Osteocyte (in vitro differentiated cells): Measurements from ENCODE around the gene SMIM20. TPM values are rescaled to one million over a fixed set of nuclear protein-coding genes. Genes with fewer than 3 reads are reported as not detected.

Source experiments
- DNase-seq: peaks from one replicate; pipeline ENCODE4 v3.0.0; 2021; ENCODE audit warnings: mixed read lengths; ENCODE audit not compliant: unreplicated experiment; ENCODE audit errors: extremely low spot score
- H3K27ac Mint-ChIP-seq: one replicate; pipeline ENCODE4 v1.8.0; 2021; ENCODE audit warnings: mild to moderate bottlenecking, mixed read lengths; ENCODE audit not compliant: unreplicated experiment
- H3K27me3 Mint-ChIP-seq: one replicate; pipeline ENCODE4 v1.8.0; 2021; ENCODE audit warnings: mixed read lengths; ENCODE audit not compliant: unreplicated experiment
- H3K36me3 Mint-ChIP-seq: one replicate; pipeline ENCODE4 v1.8.0; 2021; ENCODE audit warnings: mixed read lengths; ENCODE audit not compliant: unreplicated experiment
- H3K4me1 Mint-ChIP-seq: one replicate; pipeline ENCODE4 v1.8.0; 2021; ENCODE audit warnings: mixed read lengths; ENCODE audit not compliant: unreplicated experiment
- H3K4me3 Mint-ChIP-seq: one replicate; pipeline ENCODE4 v1.8.0; 2021; ENCODE audit warnings: mild to moderate bottlenecking, moderate library complexity, mixed read lengths; ENCODE audit not compliant: unreplicated experiment
- H3K9me3 Mint-ChIP-seq: one replicate; pipeline ENCODE4 v1.8.0; 2021; ENCODE audit warnings: mixed read lengths; ENCODE audit not compliant: unreplicated experiment
- CTCF ChIP-seq: fragments of 200-600 bp; sonication (generic); IDR thresholded peaks from 2 replicates; pipeline ENCODE4 v1.5.0; 2021; ENCODE audit warnings: antibody characterized with exemption, mild to moderate bottlenecking, moderate library complexity
- total RNA-seq: library from RNA; stranded (reverse); gene quantifications from 2 replicates; pipeline ENCODE4 v1.2.1, GENCODE V29; 2021

Gene SMIM20
- total RNA-seq, 1 donor from 2014 or later, result 28.4 TPM

GRCh38 chr4:25972366-25972765 lies 58.3 kb downstream of the SMIM20 start:
- no peak for DNase-seq
- TF ChIP-seq CTCF, result no peak
- peaks cover 12% of the 10 kb centered on the region for H3K4me1 Mint-ChIP-seq
- H3K9me3 Mint-ChIP-seq, result no peaks in the 10 kb centered on the region
- H3K36me3 Mint-ChIP-seq, result no peaks in the 10 kb centered on the region
- H3K27ac Mint-ChIP-seq, result no peak overlapping the region
- no peak overlapping the region for H3K4me3 Mint-ChIP-seq
- H3K27me3 Mint-ChIP-seq, result peaks cover 4% of the 10 kb centered on the region

- DNase-seq, result no peak
Observed at GRCh38 chr4:25972984-25973745, 59.1 kb downstream of the SMIM20 start.

GRCh38 chr4:25976780-25977179 lies 62.8 kb downstream of the SMIM20 start:
- Mint-ChIP-seq H3K4me1 (no peaks in the 10 kb centered on the region), H3K4me3 (no peak overlapping the region), H3K27me3 (peaks cover 4% of the 10 kb centered on the region), H3K27ac (no peak overlapping the region), H3K9me3 (no peaks in the 10 kb centered on the region), H3K36me3 (no peaks in the 10 kb centered on the region)
- TF ChIP-seq CTCF, result no peak
- no peak for DNase-seq

More at GRCh38 chr4:25972984-25973745, 59.1 kb downstream of the SMIM20 start:
- Mint-ChIP-seq H3K27ac (no peak overlapping the region), H3K4me3 (no peak overlapping the region), H3K36me3 (no peaks in the 10 kb centered on the region), H3K27me3 (peaks cover 4% of the 10 kb centered on the region), H3K9me3 (no peaks in the 10 kb centered on the region), H3K4me1 (peaks cover 12% of the 10 kb centered on the region)
- no peak for TF ChIP-seq CTCF

- no peak overlapping the region for H3K4me3 Mint-ChIP-seq
- H3K9me3 Mint-ChIP-seq, result no peaks in the 10 kb centered on the region
- no peak overlapping the region for H3K27ac Mint-ChIP-seq
Observed at GRCh38 chr4:25977397-25978170, 63.6 kb downstream of the SMIM20 start.

More at GRCh38 chr4:25977397-25978170, 63.6 kb downstream of the SMIM20 start:
- Mint-ChIP-seq H3K27me3 (peaks cover 7% of the 10 kb centered on the region), H3K4me1 (no peaks in the 10 kb centered on the region), H3K36me3 (no peaks in the 10 kb centered on the region)
- DNase-seq, result no peak
- no peak for TF ChIP-seq CTCF
